Panc1 (cell line): ENCODE measurements around the gene GSK3B. TPM values are rescaled to one million over a fixed set of nuclear protein-coding genes. Genes with fewer than 3 reads are reported as not detected.

Experiments used
- ATAC-seq: fragments of 200-7000 bp; cut with Tn5 transposase; 2 replicates; pipeline ENCODE4 v1.9.1; 2020; ENCODE audit warnings: mild to moderate bottlenecking, moderate library complexity
- BruUV-seq: library from RNA; stranded (reverse); fragments of 400-500 nt; replicated peaks from 2 replicates; lab custom pipeline; 2021; lab: Mats Ljungman, UMichigan
- CTCF ChIA-PET: fragments of 300-600 bp; sonication (Branson Sonifier 250); formaldehyde crosslinking; loops from one replicate; lab custom pipeline; 2022; ENCODE audit warnings: antibody characterized with exemption; lab: Charles Lee
- POLR2A ChIA-PET: fragments of 300-600 bp; sonication (Branson Sonifier 250); formaldehyde crosslinking; loops from one replicate; lab custom pipeline; 2022; ENCODE audit warnings: antibody characterized with exemption; lab: Charles Lee
- DNase-seq: peaks from one replicate; pipeline ENCODE4 v3.0.0-alpha.2; 2010; ENCODE audit warnings: low read depth, low spot score
- H3K27ac ChIP-seq: 2 replicates; pipeline ENCODE4 v1.5.1; 2011; ENCODE audit warnings: mild to moderate bottlenecking, low read length, inconsistent platforms
- H3K27me3 ChIP-seq: fragments of 200-500 bp; sonication (Bioruptor generic); 2 replicates; pipeline ENCODE4 v1.6.0; 2014; ENCODE audit warnings: low read length, inconsistent platforms; ENCODE audit not compliant: control insufficient read depth, insufficient read depth
- H3K36me3 ChIP-seq: fragments of 200-500 bp; sonication (Bioruptor generic); 2 replicates; pipeline ENCODE4 v1.5.1; 2014; ENCODE audit warnings: inconsistent platforms, mild to moderate bottlenecking, low read length, moderate library complexity; ENCODE audit not compliant: control insufficient read depth, insufficient read depth
- H3K4me1 ChIP-seq: 2 replicates; pipeline ENCODE4 v1.5.1; 2011; ENCODE audit warnings: inconsistent platforms, mild to moderate bottlenecking, low read length, moderate library complexity; ENCODE audit not compliant: control insufficient read depth, insufficient read depth
- H3K4me3 ChIP-seq, 2 experiments: 2 replicates each; pipeline ENCODE4 v1.5.1; 2011 to 2012; ENCODE audit warnings: low read depth in 2 of 2, low read length in 2 of 2, mild to moderate bottlenecking in 2 of 2, inconsistent platforms in 1 of 2, moderate library complexity in 1 of 2
- H3K9me3 ChIP-seq: fragments of 200-500 bp; sonication (Bioruptor generic); 2 replicates; pipeline ENCODE4 v1.5.1; 2014; ENCODE audit warnings: low read depth, mild to moderate bottlenecking, inconsistent platforms, low read length, moderate library complexity; ENCODE audit not compliant: control insufficient read depth, insufficient read depth
- CTCF ChIP-seq: fragments of 450-650 bp; IDR thresholded peaks from 2 replicates; pipeline ENCODE4 v1.5.1; 2017; ENCODE audit warnings: mild to moderate bottlenecking
- POLR2AphosphoS5 ChIP-seq: IDR thresholded peaks from 2 replicates; pipeline ENCODE4 v1.6.1; 2012; ENCODE audit warnings: mild to moderate bottlenecking, low read depth, low read length, moderate library complexity
- REST ChIP-seq, 2 experiments: IDR thresholded peaks; 2 replicates each; pipeline ENCODE4 v1.6.1; 2011 to 2012; ENCODE audit warnings: low read depth in 2 of 2, control low read depth in 1 of 2, low read length in 1 of 2, mild to moderate bottlenecking in 1 of 2, moderate library complexity in 1 of 2; ENCODE audit not compliant: insufficient read depth in 1 of 2
- SIN3A ChIP-seq: IDR thresholded peaks from 2 replicates; pipeline ENCODE4 v1.6.1; 2012; ENCODE audit warnings: low read depth, mild to moderate bottlenecking, low read length, moderate library complexity, borderline replicate concordance; ENCODE audit not compliant: insufficient read depth
- TCF7L2 ChIP-seq: IDR thresholded peaks from 2 replicates; pipeline ENCODE4 v1.6.1; 2011; ENCODE audit warnings: mild to moderate bottlenecking, low read depth, low read length, inconsistent platforms
- in situ Hi-C: cut with HindIII; loops from 2 replicates; pipeline ENCODE4 v1.10.0; 2016; ENCODE audit warnings: low sequenced_read_pairs, low pct_unique_long_range_greater_than_20kb
- intact Hi-C: fragments of 100-400 bp; cut with micrococcal nuclease; formaldehyde crosslinking; loops from one replicate; pipeline ENCODE4 v1.10.0; 2022; ENCODE audit not compliant: unreplicated experiment
- total RNA-seq: library from RNA; stranded (reverse); gene quantifications from one replicate; pipeline ENCODE4 v1.2.1, GENCODE V29; 2021; ENCODE audit not compliant: unreplicated experiment

GSK3B gene
- total RNA-seq, 1 experiment from 2014 or later = 35.3 TPM

GRCh38 chr3:119973018-119973646 is 121.1 kb downstream of the GSK3B start:
- ChIA-PET CTCF (no interaction called here), POLR2A (no interaction called here)
- in situ Hi-C loops = no loop called here
- intact Hi-C loops = no loop called here
- no peak for ATAC-seq
- Histone ChIP-seq H3K4me3 (no peak overlapping the region), H3K27ac (no peak overlapping the region), H3K36me3 (no peaks in the 10 kb centered on the region), H3K9me3 (no peaks in the 10 kb centered on the region), H3K4me1 (no peaks in the 10 kb centered on the region; the same call in 1 of the 2 replicates), H3K27me3 (no peaks in the 10 kb centered on the region)
- TF ChIP-seq REST (IDR thresholded peaks at IDR 0.05; ENCODE audit: insufficient read depth in 1 of 2, low read depth in 2 of 2, low read length in 1 of 2) = no peak
- no peak for TF ChIP-seq TCF7L2
- TF ChIP-seq SIN3A = no peak
- TF ChIP-seq CTCF = no peak
- TF ChIP-seq POLR2AphosphoS5 = no peak
- BruUV-seq = no TSS peak
- no peak for DNase-seq

- TF ChIP-seq CTCF = no peak
- no peak for TF ChIP-seq SIN3A
- no peak for TF ChIP-seq POLR2AphosphoS5
- no peak for TF ChIP-seq REST (IDR thresholded peaks at IDR 0.05; ENCODE audit: insufficient read depth in 1 of 2, low read depth in 2 of 2, low read length in 1 of 2)
- no peak for TF ChIP-seq TCF7L2
- DNase-seq = no peak
- BruUV-seq = no TSS peak
- ChIA-PET CTCF (no interaction called here), POLR2A (no interaction called here)
- H3K27me3 ChIP-seq = no peaks in the 10 kb centered on the region
- no peak overlapping the region for H3K27ac ChIP-seq
- no peaks in the 10 kb centered on the region for H3K36me3 ChIP-seq
- H3K9me3 ChIP-seq = no peaks in the 10 kb centered on the region
- ATAC-seq = no peak
- in situ Hi-C loops = no loop called here
- H3K4me1 ChIP-seq = no peaks in the 10 kb centered on the region; the same call in 1 of the 2 replicates
- H3K4me3 ChIP-seq = no peak overlapping the region
- intact Hi-C loops = no loop called here
Measured at GRCh38 chr3:119969759-119970158, 124.5 kb downstream of the GSK3B start.
